HEK293 (cell line): ENCODE measurements around the gene ADGRB3.

ENCODE experiments used
- CTCF ChIA-PET: fragments of 350-600 bp; formaldehyde crosslinking; extraction: SDS; loops from one replicate; lab custom pipeline; 2021; ENCODE audit warnings: antibody characterized with exemption; lab: Yijun Ruan, JAX
- POLR2A ChIA-PET: fragments of 300-600 bp; formaldehyde crosslinking; extraction: SDS; loops from one replicate; lab custom pipeline; 2020; ENCODE audit warnings: antibody characterized with exemption, inconsistent platforms; lab: Yijun Ruan, JAX
- H3K27ac ChIP-seq: fragments of 200-500 bp; sonication (Bioruptor generic); 2 replicates; pipeline ENCODE4 v1.5.1; 2014; ENCODE audit warnings: low read depth, low read length, control low read depth, inconsistent platforms; ENCODE audit errors: extremely low read depth
- H3K36me3 ChIP-seq, 2 experiments: fragments of 200-500 bp in 1 of 2; sonication (Bioruptor generic) in 1 of 2; 1 replicate in 1 of 2; 2 replicates in 1 of 2; pipeline ENCODE4 v1.5.1; 2014 to 2017; ENCODE audit warnings: inconsistent platforms in 2 of 2, low read length in 2 of 2; ENCODE audit not compliant: control insufficient read depth in 2 of 2, insufficient read depth in 1 of 2
- H3K4me1 ChIP-seq: fragments of 200-500 bp; sonication (Bioruptor generic); 2 replicates; pipeline ENCODE4 v1.5.1; 2014; ENCODE audit warnings: mild to moderate bottlenecking, low read length, inconsistent platforms; ENCODE audit not compliant: control insufficient read depth, insufficient read depth
- H3K4me3 ChIP-seq: 2 replicates; pipeline ENCODE4 v1.5.1; 2011; ENCODE audit warnings: low read depth, mild to moderate bottlenecking, control low read depth, low read length, moderate library complexity
- H3K9me3 ChIP-seq: fragments of 200-500 bp; sonication (Bioruptor generic); 2 replicates; pipeline ENCODE4 v1.5.1; 2014; ENCODE audit warnings: low read depth, low read length, inconsistent platforms; ENCODE audit not compliant: control insufficient read depth, insufficient read depth
- KLF8 ChIP-seq: fragments of 450-650 bp; formaldehyde crosslinking; IDR thresholded peaks from 2 replicates; pipeline ENCODE4 v1.5.1; 2016; ENCODE audit warnings: missing biosample characterization, missing genetic modification characterization
- MZF1 ChIP-seq: fragments of 450-650 bp; formaldehyde crosslinking; IDR thresholded peaks from 2 replicates; pipeline ENCODE4 v1.5.1; 2017; ENCODE audit warnings: missing biosample characterization, missing genetic modification characterization, borderline replicate concordance
- PRDM4 ChIP-seq: fragments of 450-650 bp; formaldehyde crosslinking; IDR thresholded peaks from 2 replicates; pipeline ENCODE4 v1.5.1; 2017; ENCODE audit warnings: missing biosample characterization, missing genetic modification characterization
- SCRT2 ChIP-seq: fragments of 450-650 bp; formaldehyde crosslinking; IDR thresholded peaks from 2 replicates; pipeline ENCODE4 v1.5.1; 2016; ENCODE audit warnings: missing biosample characterization, missing genetic modification characterization
- SP2 ChIP-seq: fragments of 450-650 bp; formaldehyde crosslinking; IDR thresholded peaks from 2 replicates; pipeline ENCODE4 v1.5.1; 2016; ENCODE audit warnings: missing biosample characterization, missing genetic modification characterization
- ZBTB10 ChIP-seq: fragments of 450-650 bp; formaldehyde crosslinking; IDR thresholded peaks from 2 replicates; pipeline ENCODE4 v1.5.1; 2016; ENCODE audit warnings: missing biosample characterization, missing genetic modification characterization
- ZBTB8A ChIP-seq: fragments of 450-650 bp; formaldehyde crosslinking; IDR thresholded peaks from 2 replicates; pipeline ENCODE4 v1.5.1; 2016; ENCODE audit warnings: missing biosample characterization, missing genetic modification characterization
- ZNF155 ChIP-seq: fragments of 450-650 bp; formaldehyde crosslinking; IDR thresholded peaks from 2 replicates; pipeline ENCODE4 v1.5.1; 2016; ENCODE audit warnings: missing biosample characterization, missing genetic modification characterization
- ZNF221 ChIP-seq: fragments of 450-650 bp; formaldehyde crosslinking; IDR thresholded peaks from 2 replicates; pipeline ENCODE4 v1.5.1; 2017; ENCODE audit warnings: missing biosample characterization, missing genetic modification characterization, borderline replicate concordance
- ZNF350 ChIP-seq: fragments of 450-650 bp; formaldehyde crosslinking; IDR thresholded peaks from 2 replicates; pipeline ENCODE4 v1.5.0; 2017; ENCODE audit warnings: missing biosample characterization, mild to moderate bottlenecking, missing genetic modification characterization
- ZNF473 ChIP-seq: fragments of 450-650 bp; formaldehyde crosslinking; IDR thresholded peaks from 2 replicates; pipeline ENCODE4 v1.5.1; 2017; ENCODE audit warnings: missing biosample characterization, missing genetic modification characterization
- ZNF704 ChIP-seq: fragments of 450-650 bp; formaldehyde crosslinking; IDR thresholded peaks from 2 replicates; pipeline ENCODE4 v1.5.1; 2016; ENCODE audit warnings: missing biosample characterization, missing genetic modification characterization
- TF ChIP-seq, protein P1 (sequence below): fragments of 450-650 bp; formaldehyde crosslinking; IDR thresholded peaks from 2 replicates; pipeline ENCODE4 v1.5.1; 2016; ENCODE audit warnings: missing biosample characterization, missing genetic modification characterization
- TF ChIP-seq, protein P2 (sequence below): fragments of 450-650 bp; formaldehyde crosslinking; IDR thresholded peaks from 2 replicates; pipeline ENCODE4 v1.5.1; 2016; ENCODE audit warnings: missing biosample characterization, missing genetic modification characterization

The ADGRB3 gene

GRCh38 chr6:68597642-68598041 is 37.4 kb upstream of the ADGRB3 start (continued):
- TF ChIP-seq, protein P1, sequence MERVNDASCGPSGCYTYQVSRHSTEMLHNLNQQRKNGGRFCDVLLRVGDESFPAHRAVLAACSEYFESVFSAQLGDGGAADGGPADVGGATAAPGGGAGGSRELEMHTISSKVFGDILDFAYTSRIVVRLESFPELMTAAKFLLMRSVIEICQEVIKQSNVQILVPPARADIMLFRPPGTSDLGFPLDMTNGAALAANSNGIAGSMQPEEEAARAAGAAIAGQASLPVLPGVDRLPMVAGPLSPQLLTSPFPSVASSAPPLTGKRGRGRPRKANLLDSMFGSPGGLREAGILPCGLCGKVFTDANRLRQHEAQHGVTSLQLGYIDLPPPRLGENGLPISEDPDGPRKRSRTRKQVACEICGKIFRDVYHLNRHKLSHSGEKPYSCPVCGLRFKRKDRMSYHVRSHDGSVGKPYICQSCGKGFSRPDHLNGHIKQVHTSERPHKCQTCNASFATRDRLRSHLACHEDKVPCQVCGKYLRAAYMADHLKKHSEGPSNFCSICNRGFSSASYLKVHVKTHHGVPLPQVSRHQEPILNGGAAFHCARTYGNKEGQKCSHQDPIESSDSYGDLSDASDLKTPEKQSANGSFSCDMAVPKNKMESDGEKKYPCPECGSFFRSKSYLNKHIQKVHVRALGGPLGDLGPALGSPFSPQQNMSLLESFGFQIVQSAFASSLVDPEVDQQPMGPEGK (tag by site-specific recombination): no peak
- no peak for TF ChIP-seq ZNF221 (tag by site-specific recombination)
- no peak for TF ChIP-seq PRDM4
- TF ChIP-seq ZNF155 (tag by site-specific recombination): no peak
- TF ChIP-seq, all 188 proteins: peak for 0

DNA sequence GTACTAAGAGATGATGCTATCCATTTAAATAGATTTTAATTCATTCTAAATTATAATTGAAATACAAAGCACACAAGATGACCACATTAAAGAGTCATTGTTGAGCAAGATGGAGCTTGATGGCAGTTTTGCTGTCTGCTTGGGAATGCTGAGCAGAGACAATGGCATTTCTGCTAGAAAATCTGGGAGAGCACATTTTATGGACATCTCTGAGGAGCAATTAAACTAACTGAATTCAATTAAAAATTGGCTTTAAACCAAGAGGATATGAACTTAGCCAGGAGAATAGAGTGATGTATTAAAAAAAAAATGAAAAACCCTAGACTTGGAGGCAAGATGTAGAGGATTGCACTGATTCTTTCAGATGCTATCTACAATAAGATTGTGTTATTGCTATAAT is 19.1 kb upstream of the ADGRB3 start:
- ChIA-PET POLR2A (no interaction called here), CTCF (no interaction called here)
- Histone ChIP-seq H3K36me3 (no peaks in the 10 kb centered on the region), H3K27ac (no peak overlapping the region), H3K9me3 (no peaks in the 10 kb centered on the region), H3K4me1 (no peaks in the 10 kb centered on the region), H3K4me3 (no peak overlapping the region)
- TF ChIP-seq ZBTB8A (no peak), ZBTB10 (tag by site-specific recombination) (no peak), ZNF350 (tag by site-specific recombination) (no peak), ZNF704 (no peak), MZF1 (tag by site-specific recombination) (no peak), SP2 (tag by site-specific recombination) (no peak), SCRT2 (tag by site-specific recombination) (no peak), KLF8 (tag by site-specific recombination) (no peak), ZNF155 (tag by site-specific recombination) (no peak), ZNF473 (no peak)
- TF ChIP-seq, protein P1 (tag by site-specific recombination): no peak
- TF ChIP-seq, protein P2, sequence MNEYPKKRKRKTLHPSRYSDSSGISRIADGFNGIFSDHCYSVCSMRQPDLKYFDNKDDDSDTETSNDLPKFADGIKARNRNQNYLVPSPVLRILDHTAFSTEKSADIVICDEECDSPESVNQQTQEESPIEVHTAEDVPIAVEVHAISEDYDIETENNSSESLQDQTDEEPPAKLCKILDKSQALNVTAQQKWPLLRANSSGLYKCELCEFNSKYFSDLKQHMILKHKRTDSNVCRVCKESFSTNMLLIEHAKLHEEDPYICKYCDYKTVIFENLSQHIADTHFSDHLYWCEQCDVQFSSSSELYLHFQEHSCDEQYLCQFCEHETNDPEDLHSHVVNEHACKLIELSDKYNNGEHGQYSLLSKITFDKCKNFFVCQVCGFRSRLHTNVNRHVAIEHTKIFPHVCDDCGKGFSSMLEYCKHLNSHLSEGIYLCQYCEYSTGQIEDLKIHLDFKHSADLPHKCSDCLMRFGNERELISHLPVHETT (tag by site-specific recombination): no peak
